HCT116 (cell line): ENCODE data around the gene BAD.

Experiments
- CEBPB ChIP-seq: IDR thresholded peaks from 2 replicates; pipeline ENCODE4 v1.6.1; 2012; ENCODE audit warnings: low read depth
- EGR1 ChIP-seq: IDR thresholded peaks from 2 replicates; pipeline ENCODE4 v1.6.1; 2012; ENCODE audit warnings: low read depth
- POLR2A ChIP-seq: IDR thresholded peaks from 2 replicates; pipeline ENCODE4 v1.7.0; 2011; ENCODE audit warnings: borderline replicate concordance; ENCODE audit not compliant: insufficient read depth, insufficient read length; ENCODE audit errors: extremely low read depth
- POLR2AphosphoS5 ChIP-seq: IDR thresholded peaks from 2 replicates; pipeline ENCODE4 v1.6.1; 2011; ENCODE audit warnings: mild to moderate bottlenecking, low read depth, low read length, moderate library complexity
- RAD21 ChIP-seq: IDR thresholded peaks from 2 replicates; pipeline ENCODE4 v1.6.1; 2012; ENCODE audit warnings: low read depth, mild to moderate bottlenecking
- SP1 ChIP-seq: IDR thresholded peaks from 2 replicates; pipeline ENCODE4 v1.6.1; 2012; ENCODE audit warnings: low read depth
- TCF7L2 ChIP-seq: IDR thresholded peaks from 2 replicates; pipeline ENCODE4 v1.7.0; 2011; ENCODE audit warnings: borderline replicate concordance, inconsistent platforms; ENCODE audit not compliant: insufficient read depth, insufficient read length; ENCODE audit errors: extremely low read depth
- TF ChIP-seq, protein P1 (sequence below), 3 experiments: fragments of 200-600 bp in 1 of 3; sonication (generic) in 1 of 3; IDR thresholded peaks in 2 of 3; conservative IDR thresholded peaks in 1 of 3; 2 replicates each; pipeline ENCODE4 v1.5.1; 2012 to 2017; ENCODE audit warnings: low read depth in 2 of 3, low read length in 2 of 3, antibody characterized with exemption in 1 of 3, borderline replicate concordance in 1 of 3, control low read depth in 1 of 3, mild to moderate bottlenecking in 1 of 3, mixed read lengths in 1 of 3, mixed run types in 1 of 3, moderate library complexity in 1 of 3; ENCODE audit not compliant: insufficient read depth in 1 of 3
- TF ChIP-seq, protein P2 (sequence below): IDR thresholded peaks from 2 replicates; pipeline ENCODE4 v1.6.1; 2012; ENCODE audit warnings: low read depth

DNA sequence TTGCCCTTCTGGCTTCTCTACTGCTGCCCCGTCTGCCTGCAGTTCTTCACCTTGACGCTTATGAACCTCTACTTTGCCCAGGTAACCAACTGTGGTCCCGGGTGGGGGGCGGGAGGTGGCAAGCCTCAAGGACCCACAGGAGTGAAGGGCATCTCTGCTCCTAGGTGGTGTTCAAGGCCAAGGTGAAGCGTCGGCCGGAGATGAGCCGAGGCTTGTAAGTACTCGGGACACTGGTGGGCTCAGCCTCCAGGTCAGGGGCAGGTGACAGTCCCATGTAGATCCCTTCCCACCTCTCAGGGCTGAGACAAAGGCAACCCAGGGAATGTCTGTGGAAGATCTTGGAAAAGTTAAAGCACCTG is 2.3 kb upstream of the BAD start:
- TF ChIP-seq POLR2A = no peak
- TF ChIP-seq CEBPB = no peak
- TF ChIP-seq SP1 = no peak
- TF ChIP-seq RAD21 = no peak
- TF ChIP-seq, protein P1, sequence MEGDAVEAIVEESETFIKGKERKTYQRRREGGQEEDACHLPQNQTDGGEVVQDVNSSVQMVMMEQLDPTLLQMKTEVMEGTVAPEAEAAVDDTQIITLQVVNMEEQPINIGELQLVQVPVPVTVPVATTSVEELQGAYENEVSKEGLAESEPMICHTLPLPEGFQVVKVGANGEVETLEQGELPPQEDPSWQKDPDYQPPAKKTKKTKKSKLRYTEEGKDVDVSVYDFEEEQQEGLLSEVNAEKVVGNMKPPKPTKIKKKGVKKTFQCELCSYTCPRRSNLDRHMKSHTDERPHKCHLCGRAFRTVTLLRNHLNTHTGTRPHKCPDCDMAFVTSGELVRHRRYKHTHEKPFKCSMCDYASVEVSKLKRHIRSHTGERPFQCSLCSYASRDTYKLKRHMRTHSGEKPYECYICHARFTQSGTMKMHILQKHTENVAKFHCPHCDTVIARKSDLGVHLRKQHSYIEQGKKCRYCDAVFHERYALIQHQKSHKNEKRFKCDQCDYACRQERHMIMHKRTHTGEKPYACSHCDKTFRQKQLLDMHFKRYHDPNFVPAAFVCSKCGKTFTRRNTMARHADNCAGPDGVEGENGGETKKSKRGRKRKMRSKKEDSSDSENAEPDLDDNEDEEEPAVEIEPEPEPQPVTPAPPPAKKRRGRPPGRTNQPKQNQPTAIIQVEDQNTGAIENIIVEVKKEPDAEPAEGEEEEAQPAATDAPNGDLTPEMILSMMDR (IDR thresholded peaks at IDR 0.05 in 2 of 3, conservative IDR thresholded peaks at IDR 0.05 in 1 of 3; ENCODE audit: borderline replicate concordance in 1 of 3, insufficient read depth in 1 of 3, low read depth in 2 of 3, low read length in 2 of 3) = no peak
- TF ChIP-seq EGR1 = no peak
- TF ChIP-seq TCF7L2 = no peak
- TF ChIP-seq POLR2AphosphoS5 = no peak
- TF ChIP-seq, protein P2, sequence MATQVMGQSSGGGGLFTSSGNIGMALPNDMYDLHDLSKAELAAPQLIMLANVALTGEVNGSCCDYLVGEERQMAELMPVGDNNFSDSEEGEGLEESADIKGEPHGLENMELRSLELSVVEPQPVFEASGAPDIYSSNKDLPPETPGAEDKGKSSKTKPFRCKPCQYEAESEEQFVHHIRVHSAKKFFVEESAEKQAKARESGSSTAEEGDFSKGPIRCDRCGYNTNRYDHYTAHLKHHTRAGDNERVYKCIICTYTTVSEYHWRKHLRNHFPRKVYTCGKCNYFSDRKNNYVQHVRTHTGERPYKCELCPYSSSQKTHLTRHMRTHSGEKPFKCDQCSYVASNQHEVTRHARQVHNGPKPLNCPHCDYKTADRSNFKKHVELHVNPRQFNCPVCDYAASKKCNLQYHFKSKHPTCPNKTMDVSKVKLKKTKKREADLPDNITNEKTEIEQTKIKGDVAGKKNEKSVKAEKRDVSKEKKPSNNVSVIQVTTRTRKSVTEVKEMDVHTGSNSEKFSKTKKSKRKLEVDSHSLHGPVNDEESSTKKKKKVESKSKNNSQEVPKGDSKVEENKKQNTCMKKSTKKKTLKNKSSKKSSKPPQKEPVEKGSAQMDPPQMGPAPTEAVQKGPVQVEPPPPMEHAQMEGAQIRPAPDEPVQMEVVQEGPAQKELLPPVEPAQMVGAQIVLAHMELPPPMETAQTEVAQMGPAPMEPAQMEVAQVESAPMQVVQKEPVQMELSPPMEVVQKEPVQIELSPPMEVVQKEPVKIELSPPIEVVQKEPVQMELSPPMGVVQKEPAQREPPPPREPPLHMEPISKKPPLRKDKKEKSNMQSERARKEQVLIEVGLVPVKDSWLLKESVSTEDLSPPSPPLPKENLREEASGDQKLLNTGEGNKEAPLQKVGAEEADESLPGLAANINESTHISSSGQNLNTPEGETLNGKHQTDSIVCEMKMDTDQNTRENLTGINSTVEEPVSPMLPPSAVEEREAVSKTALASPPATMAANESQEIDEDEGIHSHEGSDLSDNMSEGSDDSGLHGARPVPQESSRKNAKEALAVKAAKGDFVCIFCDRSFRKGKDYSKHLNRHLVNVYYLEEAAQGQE = no peak
